Liver (tissue), 9 donors: Measurements from ENCODE around the gene ATL1. TPM values are rescaled to one million over a fixed set of nuclear protein-coding genes. Genes with fewer than 3 reads are reported as not detected.

Experiments used
- DNase-seq: peaks from one replicate; pipeline ENCODE4 v3.0.0-alpha.2; 2017; ENCODE audit warnings: low spot score
- H3K27ac ChIP-seq, 2 donors: one replicate each; pipeline ENCODE4 v1.7.0; 2013; ENCODE audit warnings: inconsistent platforms in 2 of 2, low read length in 2 of 2, control low read depth in 1 of 2, low read depth in 1 of 2, mild to moderate bottlenecking in 1 of 2
- H3K27me3 ChIP-seq, 4 donors: one replicate each; pipeline versions ENCODE4 v1.6.1 to v1.7.0; 2013; ENCODE audit warnings: low read length in 3 of 4, inconsistent platforms in 1 of 4, mild to moderate bottlenecking in 1 of 4, moderate library complexity in 1 of 4; ENCODE audit not compliant: control insufficient read depth in 4 of 4, insufficient read depth in 4 of 4
- H3K36me3 ChIP-seq, 4 donors: one replicate each; pipeline versions ENCODE4 v1.6.1 to v1.7.0; 2013; ENCODE audit warnings: low read length in 3 of 4, mild to moderate bottlenecking in 3 of 4, low read depth in 1 of 4, moderate library complexity in 1 of 4; ENCODE audit not compliant: control insufficient read depth in 4 of 4, insufficient read depth in 3 of 4
- H3K4me1 ChIP-seq, 4 donors: one replicate each; pipeline versions ENCODE4 v1.6.1 to v1.7.0; 2013; ENCODE audit warnings: low read length in 3 of 4, mild to moderate bottlenecking in 3 of 4, moderate library complexity in 1 of 4; ENCODE audit not compliant: control insufficient read depth in 4 of 4, insufficient read depth in 4 of 4
- H3K4me3 ChIP-seq, 3 donors: one replicate each; pipeline versions ENCODE4 v1.6.1 to v1.7.0; 2013; ENCODE audit warnings: low read length in 3 of 3, control low read depth in 1 of 3, low read depth in 1 of 3, mild to moderate bottlenecking in 1 of 3
- H3K9ac ChIP-seq, 2 donors: one replicate each; pipeline ENCODE4 v1.7.0; 2013; ENCODE audit warnings: low read length in 2 of 2, mild to moderate bottlenecking in 2 of 2, moderate library complexity in 2 of 2, control low read depth in 1 of 2, low read depth in 1 of 2
- H3K9me3 ChIP-seq, 4 donors: one replicate each; pipeline versions ENCODE4 v1.6.1 to v1.7.0; 2013; ENCODE audit warnings: low read length in 3 of 4; ENCODE audit not compliant: control insufficient read depth in 4 of 4
- CTCF ChIP-seq: fragments of 150-350 bp; IDR thresholded peaks from 2 replicates; pipeline ENCODE4 v1.5.1; 2017; ENCODE audit warnings: improper control_type of control experiment, low read depth, low read length; ENCODE audit not compliant: missing input control
- FOXA2 ChIP-seq: IDR thresholded peaks from 2 replicates; pipeline ENCODE4 v1.6.1; 2016; ENCODE audit warnings: antibody characterized with exemption
- GABPA ChIP-seq, 2 donors: IDR thresholded peaks in 1 of 2; conservative IDR thresholded peaks in 1 of 2; 2 replicates each; pipeline ENCODE4 v1.6.1; 2016; ENCODE audit warnings: antibody characterized with exemption in 2 of 2, mild to moderate bottlenecking in 1 of 2, moderate library complexity in 1 of 2
- HNF4A ChIP-seq, 2 donors: conservative IDR thresholded peaks; 2 replicates each; pipeline ENCODE4 v1.6.1; 2016; ENCODE audit warnings: antibody characterized with exemption in 2 of 2, mild to moderate bottlenecking in 2 of 2
- MAX ChIP-seq: IDR thresholded peaks from 2 replicates; pipeline ENCODE4 v1.6.1; 2016; ENCODE audit warnings: antibody characterized with exemption
- NR2F2 ChIP-seq: IDR thresholded peaks from 2 replicates; pipeline ENCODE4 v1.6.1; 2016; ENCODE audit warnings: antibody characterized with exemption
- RAD21 ChIP-seq, 2 donors: IDR thresholded peaks; 2 replicates each; pipeline ENCODE4 v1.6.1; 2016; ENCODE audit warnings: antibody characterized with exemption in 2 of 2, mild to moderate bottlenecking in 2 of 2
- RXRA ChIP-seq, 2 donors: IDR thresholded peaks; 2 replicates each; pipeline ENCODE4 v1.6.1; 2017 to 2018; ENCODE audit warnings: antibody characterized with exemption in 2 of 2, mild to moderate bottlenecking in 1 of 2
- SP1 ChIP-seq: IDR thresholded peaks from 2 replicates; pipeline ENCODE4 v1.6.1; 2018; ENCODE audit warnings: antibody characterized with exemption, mild to moderate bottlenecking
- YY1 ChIP-seq: IDR thresholded peaks from 2 replicates; pipeline ENCODE4 v1.6.1; 2016; ENCODE audit warnings: antibody characterized with exemption, mild to moderate bottlenecking
- ZBTB33 ChIP-seq: IDR thresholded peaks from 2 replicates; pipeline ENCODE4 v1.6.1; 2016; ENCODE audit warnings: antibody characterized with exemption
- WGBS: extraction: QIAGEN DNeasy Blood & Tissue Kit; methylation state at CpG from one replicate; pipeline ENCODE4 v1.1.7; 2013; 5-methylcytosine and 5-hydroxymethylcytosine counted together
- polyA plus RNA-seq, 2 donors: library from polyadenylated mRNA; stranded (reverse) in 1 of 2; unstranded in 1 of 2; fragments of 200-250 nt in 1 of 2; fragments of >200 nt in 1 of 2; fragmentation: Nextera tagmentation in 1 of 2; extraction: Ambion mirVana in 1 of 2; gene quantifications; one replicate each; pipeline versions ENCODE4 v1.2.1 to v1.2.3, GENCODE V29; 2013 to 2015
- total RNA-seq, 2 donors: library from RNA; depleted of rRNA; stranded (reverse); fragments of >200 nt; gene quantifications; one replicate each; pipeline ENCODE4 v1.2.3, GENCODE V29; 2014
- donor health status: healthy.
- donor health status: healthy.
- donor health status: healthy.
- donor health status: healthy.
- donor health status: healthy.

ATL1 gene
- total and polyA plus RNA-seq, 4 donors: 0.17 to 0.79 (median 0.47) TPM

- Histone ChIP-seq H3K27me3 (no peaks in the 10 kb centered on the region), H3K27ac (no peak overlapping the region), H3K4me1 (peaks cover 3 to 25% (median 13%) of the 10 kb centered on the region in 4 donors), H3K36me3 (peaks cover 0 to 2% (median 0%) of the 10 kb centered on the region in 4 donors), H3K9ac (no peak overlapping the region), H3K9me3 (no peaks in the 10 kb centered on the region), H3K4me3 (peak overlapping the region in 1 of 3 donors; percentile 100)
- 69% methylated on average over 8 of the region's 8 CpGs for WGBS
- DNase-seq: no peak
- TF ChIP-seq SP1 (no peak), YY1 (no peak), MAX (no peak), ZBTB33 (no peak), CTCF (no peak), HNF4A (conservative IDR thresholded peaks at IDR 0.05) (no peak), NR2F2 (no peak), GABPA (IDR thresholded peaks at IDR 0.05 in 1 of 2, conservative IDR thresholded peaks at IDR 0.05 in 1 of 2) (no peak), FOXA2 (no peak), RAD21 (IDR thresholded peaks at IDR 0.05) (no peak), RXRA (IDR thresholded peaks at IDR 0.05) (no peak)
Measured at GRCh38 chr14:50530794-50531365, 29.1 kb upstream of the ATL1 start.

GRCh38 chr14:50531595-50532501 is 28.1 kb upstream of the ATL1 start:
- Histone ChIP-seq H3K27ac (peak overlapping the region; percentile 87 to 88), H3K4me1 (peaks cover 3 to 25% (median 13%) of the 10 kb centered on the region in 4 donors), H3K27me3 (no peaks in the 10 kb centered on the region), H3K4me3 (peak overlapping the region; percentile 84 to 100 (median 84)), H3K36me3 (peaks cover 0 to 2% (median 0%) of the 10 kb centered on the region in 4 donors), H3K9ac (peak overlapping the region; percentile 44 to 65), H3K9me3 (no peaks in the 10 kb centered on the region)
- WGBS: 1% methylated on average over 82 of the region's 82 CpGs
- TF ChIP-seq YY1 (peak; percentile 11), SP1 (no peak)
- DNase-seq: peak; percentile 71
